Small intestine (tissue), 7 donors: ENCODE data around the gene SLC6A2. TPM values are rescaled to one million over a fixed set of nuclear protein-coding genes. Genes with fewer than 3 reads are reported as not detected.

Experiments used
- DNase-seq, 2 donors: peaks; one replicate each; pipeline versions ENCODE4 v3.0.0 to v3.0.0-alpha.2; 2013
- FAIRE-seq: peaks from 2 replicates; lab custom pipeline; 2012; peaks lifted over from hg19 to GRCh38; lab: Jason Lieb, UNC
- H3K27ac ChIP-seq, 3 donors: one replicate each; pipeline ENCODE4 v1.5.1; 2013; ENCODE audit warnings: low read length in 2 of 3, mild to moderate bottlenecking in 2 of 3, control low read depth in 1 of 3, inconsistent platforms in 1 of 3, low read depth in 1 of 3, moderate library complexity in 1 of 3
- H3K27me3 ChIP-seq, 3 donors: one replicate each; pipeline ENCODE4 v1.6.1; 2013; ENCODE audit warnings: low read length in 3 of 3, inconsistent platforms in 1 of 3; ENCODE audit not compliant: control insufficient read depth in 3 of 3, insufficient read depth in 3 of 3
- H3K36me3 ChIP-seq, 3 donors: one replicate each; pipeline ENCODE4 v1.6.1; 2013; ENCODE audit warnings: low read length in 3 of 3, inconsistent platforms in 1 of 3, low read depth in 1 of 3, mild to moderate bottlenecking in 1 of 3, moderate library complexity in 1 of 3; ENCODE audit not compliant: control insufficient read depth in 3 of 3, insufficient read depth in 2 of 3
- H3K4me1 ChIP-seq, 3 donors: one replicate each; pipeline ENCODE4 v1.6.1; 2013; ENCODE audit warnings: low read length in 2 of 3, inconsistent platforms in 1 of 3, low read depth in 1 of 3, mild to moderate bottlenecking in 1 of 3, moderate library complexity in 1 of 3; ENCODE audit not compliant: control insufficient read depth in 3 of 3, insufficient read depth in 2 of 3
- H3K4me3 ChIP-seq, 3 donors: one replicate each; pipeline ENCODE4 v1.5.1; 2013; ENCODE audit warnings: low read length in 3 of 3, control low read depth in 1 of 3, inconsistent platforms in 1 of 3, low read depth in 1 of 3, mild to moderate bottlenecking in 1 of 3, moderate library complexity in 1 of 3
- H3K9me3 ChIP-seq, 2 donors: one replicate each; pipeline ENCODE4 v1.6.1; 2013; ENCODE audit warnings: low read depth in 1 of 2, low read length in 1 of 2; ENCODE audit not compliant: control insufficient read depth in 2 of 2, insufficient read depth in 1 of 2
- WGBS, 3 donors: extraction: QIAGEN DNeasy Blood & Tissue Kit; methylation state at CpG; one replicate each; pipeline ENCODE4 v1.1.7; 2013; 5-methylcytosine and 5-hydroxymethylcytosine counted together
- polyA plus RNA-seq, 4 donors: library from polyadenylated mRNA; stranded (reverse) in 3 of 4; unstranded in 1 of 4; fragments of 200-250 nt in 3 of 4; fragments of 120-200 nt in 1 of 4; gene quantifications; one replicate each; pipeline versions ENCODE4 v1.2.1 to v1.2.3, GENCODE V29; 2013
- donor health status: healthy with polysubstance abuse.
- donor health status: control.
- donor health status: control.
- donor health status: Bipolar disorder and iron deficiency.
- donor health status: healthy.

Gene SLC6A2
- polyA plus RNA-seq, 4 donors, result 0.22 TPM; not detected in 3

DNA sequence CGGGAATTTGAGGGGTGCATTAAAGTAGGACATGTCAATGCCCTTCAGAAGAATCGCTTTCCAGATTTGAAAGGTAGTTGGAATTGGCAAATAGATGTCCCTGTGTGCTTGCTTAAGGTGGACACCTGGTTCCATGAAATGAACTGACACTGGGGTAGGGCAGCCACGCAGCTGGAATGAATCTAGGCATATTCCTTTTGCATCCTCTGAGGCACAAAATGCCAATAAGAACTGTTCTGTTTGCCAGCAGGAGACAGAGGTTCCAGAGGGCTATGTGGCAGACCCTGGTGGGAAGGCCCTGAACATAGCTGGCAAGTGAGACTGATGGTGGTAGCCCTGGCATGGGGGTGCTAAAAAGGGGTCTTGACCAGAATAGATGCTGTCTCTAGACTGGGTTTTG is 61.5 kb downstream of the SLC6A2 start:
- Histone ChIP-seq H3K36me3 (no peaks in the 10 kb centered on the region), H3K9me3 (no peaks in the 10 kb centered on the region), H3K4me1 (no peaks in the 10 kb centered on the region), H3K27ac (no peak overlapping the region), H3K4me3 (no peak overlapping the region), H3K27me3 (peaks cover 0 to 2% (median 0%) of the 10 kb centered on the region in 3 donors)
- FAIRE-seq (no peak), DNase-seq (no peak)
- WGBS, 3 donors, result 76 to 80% (median 77%) methylated on average over 3 of the region's 3 CpGs

DNA sequence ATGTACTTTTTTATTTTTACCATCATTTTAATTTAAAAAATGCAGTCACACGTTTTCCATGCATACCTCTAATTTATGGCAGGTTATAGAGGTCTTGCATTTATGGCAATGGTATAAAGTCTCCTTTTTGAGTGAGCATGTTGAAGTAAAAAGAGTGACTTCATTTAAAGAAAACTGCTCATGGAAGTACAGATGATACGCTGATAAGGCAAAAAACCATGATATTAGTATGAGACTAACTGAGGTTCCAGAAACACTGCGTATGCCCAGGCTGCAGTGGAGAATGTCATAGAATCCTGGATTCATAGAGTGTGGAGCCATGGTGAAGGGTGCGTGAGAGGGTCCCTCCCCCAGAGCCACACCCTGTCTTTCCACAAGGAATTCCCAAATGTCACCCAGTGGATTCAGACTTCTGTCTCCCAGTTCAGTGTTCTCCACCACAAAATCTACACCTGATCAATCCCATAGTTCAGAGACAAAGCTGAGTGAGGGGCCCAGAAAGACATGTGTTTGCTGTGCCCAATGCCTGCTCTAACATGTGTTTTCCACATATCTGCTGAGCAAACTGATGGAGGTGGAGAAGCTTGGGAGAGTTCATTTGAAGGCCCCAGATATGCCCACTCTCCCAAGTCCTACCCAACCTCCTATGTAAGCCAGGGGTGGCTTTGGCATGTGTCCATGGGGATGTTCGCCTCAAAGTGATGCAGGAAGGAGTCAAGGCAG is 69.4 kb downstream of the SLC6A2 start:
- Histone ChIP-seq H3K9me3 (no peaks in the 10 kb centered on the region), H3K27ac (no peak overlapping the region), H3K36me3 (no peaks in the 10 kb centered on the region), H3K27me3 (no peaks in the 10 kb centered on the region), H3K4me3 (no peak overlapping the region), H3K4me1 (no peaks in the 10 kb centered on the region)
- WGBS, 3 donors, result 58 to 76% (median 70%) methylated on average over 5 of the region's 5 CpGs
- no peak for FAIRE-seq
- DNase-seq, result no peak

DNA sequence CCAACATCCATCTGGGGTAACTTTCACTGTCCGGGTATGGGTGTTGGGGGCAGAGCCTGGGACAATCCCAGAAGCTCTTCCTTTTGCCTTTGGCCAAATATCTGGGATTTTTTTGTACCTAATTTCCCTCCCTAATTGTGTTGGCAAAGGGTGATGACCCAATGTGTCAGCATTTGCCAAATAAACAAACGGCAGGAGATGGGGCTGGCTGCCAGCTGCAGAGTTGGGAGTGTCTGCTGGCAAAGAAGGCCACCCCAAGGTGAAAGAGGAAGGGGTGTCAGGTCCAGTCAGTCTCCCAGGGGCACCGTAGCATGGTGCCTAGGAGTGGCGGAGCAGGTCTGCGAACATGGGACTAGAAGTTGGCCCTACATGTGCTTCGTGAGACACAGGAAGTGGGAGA is 73.0 kb downstream of the SLC6A2 start:
- H3K36me3 ChIP-seq, result no peaks in the 10 kb centered on the region
- 65 to 75% (median 74%) methylated on average over 6 of the region's 6 CpGs for WGBS, 3 donors
- no peaks in the 10 kb centered on the region for H3K9me3 ChIP-seq
- no peak for FAIRE-seq
- H3K4me1 ChIP-seq, result no peaks in the 10 kb centered on the region
- H3K4me3 ChIP-seq, result no peak overlapping the region
- no peak for DNase-seq
- H3K27me3 ChIP-seq, result no peaks in the 10 kb centered on the region
- H3K27ac ChIP-seq, result no peak overlapping the region

DNA sequence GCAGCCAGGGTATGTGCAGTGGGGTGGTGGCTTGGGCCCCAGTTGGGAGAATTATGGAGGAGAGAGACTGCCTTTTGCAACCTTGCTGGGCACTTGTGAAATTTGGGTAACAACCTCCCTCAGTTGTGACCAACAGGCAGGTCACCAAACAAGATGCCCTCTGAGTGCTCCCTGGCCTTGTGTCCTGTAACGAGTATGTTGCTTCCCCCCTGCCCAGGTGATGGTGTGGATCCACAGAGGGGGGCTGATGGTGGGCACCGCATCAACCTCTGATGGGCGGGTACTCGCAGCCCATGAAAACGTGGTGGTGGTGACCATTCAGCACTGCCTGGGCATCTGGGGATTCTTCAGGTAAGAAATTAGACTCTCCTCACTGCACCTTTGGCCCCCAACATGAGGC is 74.3 kb downstream of the SLC6A2 start:
- Histone ChIP-seq H3K27me3 (no peaks in the 10 kb centered on the region), H3K36me3 (no peaks in the 10 kb centered on the region), H3K4me1 (no peaks in the 10 kb centered on the region), H3K4me3 (no peak overlapping the region), H3K9me3 (no peaks in the 10 kb centered on the region), H3K27ac (no peak overlapping the region)
- WGBS, 3 donors, result 77 to 87% (median 82%) methylated on average over 5 of the region's 5 CpGs
- no peak for FAIRE-seq
- DNase-seq, result no peak

DNA sequence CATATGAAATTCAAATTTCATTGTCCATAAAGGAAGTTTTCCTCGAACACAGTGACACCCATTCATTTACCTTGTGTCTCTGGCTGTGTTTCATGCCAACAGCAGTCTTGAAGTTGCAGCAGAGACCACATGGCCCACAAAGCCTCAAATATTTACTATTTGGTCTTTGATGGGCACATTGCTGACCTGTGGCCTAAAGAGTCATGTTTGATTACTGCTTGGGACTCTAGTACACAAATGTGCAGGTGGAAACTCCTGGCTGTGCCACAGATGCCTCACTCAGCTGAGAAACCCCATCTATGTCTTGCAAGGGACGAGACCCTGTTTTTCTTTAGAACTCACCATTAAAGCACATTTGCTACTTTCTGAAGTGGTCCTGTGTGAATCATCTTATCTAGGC is 76.7 kb downstream of the SLC6A2 start:
- FAIRE-seq, result no peak
- 61 to 76% (median 66%) methylated on average over 2 of the region's 2 CpGs for WGBS, 3 donors
- DNase-seq, result no peak
- Histone ChIP-seq H3K4me3 (no peak overlapping the region), H3K9me3 (no peaks in the 10 kb centered on the region), H3K27me3 (no peaks in the 10 kb centered on the region), H3K4me1 (no peaks in the 10 kb centered on the region), H3K27ac (no peak overlapping the region), H3K36me3 (no peaks in the 10 kb centered on the region)

DNA sequence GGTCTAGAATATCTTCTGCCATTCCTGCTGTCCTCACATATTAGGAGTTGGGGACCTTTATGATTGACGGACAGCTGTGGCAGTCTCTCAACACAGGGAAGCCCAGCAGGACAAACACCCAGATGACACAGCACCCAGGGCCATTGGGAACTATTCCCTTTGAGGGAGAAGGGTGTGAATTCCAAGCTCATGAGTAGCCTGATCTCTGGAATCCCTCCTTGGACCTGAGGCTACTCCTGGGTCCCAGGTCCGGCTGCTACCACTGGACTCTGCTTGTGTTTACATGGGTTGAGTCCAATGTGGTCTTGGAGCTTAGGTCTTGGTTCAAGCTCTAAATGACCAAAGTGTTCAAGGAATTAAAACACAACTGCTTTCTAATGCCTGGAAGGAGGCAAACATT is 78.9 kb downstream of the SLC6A2 start:
- no peaks in the 10 kb centered on the region for H3K36me3 ChIP-seq
- 51 to 86% (median 80%) methylated on average over 2 of the region's 2 CpGs for WGBS, 3 donors
- no peaks in the 10 kb centered on the region for H3K9me3 ChIP-seq
- H3K4me3 ChIP-seq, result no peak overlapping the region
- no peaks in the 10 kb centered on the region for H3K27me3 ChIP-seq
- DNase-seq (no peak), FAIRE-seq (no peak)
- H3K4me1 ChIP-seq, result no peaks in the 10 kb centered on the region
- H3K27ac ChIP-seq, result no peak overlapping the region

DNA sequence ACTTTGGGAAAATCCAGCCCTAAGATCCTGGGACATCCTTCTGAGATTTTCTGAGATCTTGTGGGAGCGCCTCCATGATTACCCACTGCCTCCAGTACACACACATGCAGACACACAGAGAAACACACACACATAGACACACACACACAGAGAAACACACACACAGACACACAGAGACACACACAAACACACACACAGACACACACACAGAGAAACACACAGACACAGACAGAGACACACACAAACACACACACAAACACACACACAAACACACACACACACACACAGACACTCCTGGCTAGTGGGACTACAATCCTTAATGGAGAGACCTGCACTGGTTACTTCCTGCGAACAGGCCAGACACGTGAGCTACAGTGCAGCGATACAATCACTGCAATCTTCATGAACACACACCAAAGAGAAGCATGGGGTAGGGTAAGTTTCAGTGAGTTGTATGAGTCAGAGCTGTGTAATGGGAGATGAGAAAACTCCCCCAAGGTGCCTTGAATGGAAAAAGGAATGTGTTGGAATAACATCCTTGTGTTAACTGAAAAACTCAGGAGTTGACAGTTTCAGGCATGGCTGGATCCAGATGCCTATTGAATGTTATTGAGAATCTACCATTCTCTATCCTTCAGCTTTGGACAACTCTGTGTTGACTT is 79.5 kb downstream of the SLC6A2 start:
- Histone ChIP-seq H3K27me3 (peaks cover 0 to 2% (median 0%) of the 10 kb centered on the region in 3 donors), H3K4me1 (no peaks in the 10 kb centered on the region), H3K27ac (no peak overlapping the region), H3K4me3 (no peak overlapping the region), H3K36me3 (no peaks in the 10 kb centered on the region), H3K9me3 (no peaks in the 10 kb centered on the region)
- WGBS, 3 donors, result 86 to 92% (median 89%) methylated on average over 4 of the region's 4 CpGs
- DNase-seq, result no peak
- FAIRE-seq, result no peak

DNA sequence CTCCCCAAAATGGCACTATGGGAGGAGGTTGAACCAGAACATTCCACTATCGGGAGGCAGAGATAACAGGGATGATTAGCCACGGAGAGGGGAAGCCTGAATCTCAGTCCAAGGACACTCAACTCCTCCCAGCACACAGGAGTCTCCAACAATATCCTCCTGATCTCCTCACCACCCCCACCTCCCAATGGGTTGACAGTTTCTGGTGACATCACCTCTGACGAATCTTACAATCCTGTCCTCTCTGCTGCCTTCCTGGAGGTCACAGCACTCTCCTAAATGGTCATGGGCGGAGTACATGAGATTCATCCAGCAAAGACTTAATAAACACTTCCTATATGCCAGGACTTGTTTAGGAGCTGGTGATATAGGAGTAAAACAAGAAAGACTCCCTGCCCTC is 80.9 kb downstream of the SLC6A2 start:
- H3K27ac ChIP-seq, result no peak overlapping the region
- no peaks in the 10 kb centered on the region for H3K9me3 ChIP-seq
- FAIRE-seq (no peak), DNase-seq (no peak)
- no peaks in the 10 kb centered on the region for H3K4me1 ChIP-seq
- no peaks in the 10 kb centered on the region for H3K36me3 ChIP-seq
- 42 to 60% (median 53%) methylated on average over 4 of the region's 4 CpGs for WGBS, 3 donors
- no peak overlapping the region for H3K4me3 ChIP-seq
- H3K27me3 ChIP-seq, result peaks cover 0 to 2% (median 0%) of the 10 kb centered on the region in 3 donors
